HG03460 (cell line): ENCODE data around the gene CHST8.
"Not testable (repeated sequence)": the region's sequence is repeated elsewhere in the genome, so short reads cannot be mapped to it uniquely, and the experiment has no call there.

ENCODE experiments used
- ATAC-seq: cut with Tn5 transposase; IDR thresholded peaks from one replicate; pipeline ENCODE4 v1.9.1; 2021; ENCODE audit not compliant: unreplicated experiment

Gene CHST8

DNA sequence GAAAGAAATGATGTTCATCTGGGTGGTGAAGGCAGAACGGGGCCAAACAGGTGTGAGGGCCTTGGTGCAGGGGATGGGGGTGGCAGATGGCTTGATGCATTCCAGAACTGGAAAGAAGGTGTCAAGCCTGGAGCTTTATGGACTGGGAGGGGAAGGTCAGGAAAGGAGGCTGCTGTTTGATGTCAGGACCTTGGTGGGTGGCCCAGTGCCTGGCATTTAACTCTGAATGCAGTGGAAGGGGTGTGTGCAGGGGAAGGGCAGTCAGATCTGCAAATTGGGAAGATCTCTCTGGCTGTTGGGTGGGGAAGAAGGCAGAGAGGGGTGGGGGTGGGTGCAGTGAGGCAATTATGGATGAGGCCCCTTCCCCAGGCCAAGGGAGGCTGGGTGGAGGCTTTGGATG, 186.6 kb downstream of the CHST8 start:
- no peak for ATAC-seq

DNA sequence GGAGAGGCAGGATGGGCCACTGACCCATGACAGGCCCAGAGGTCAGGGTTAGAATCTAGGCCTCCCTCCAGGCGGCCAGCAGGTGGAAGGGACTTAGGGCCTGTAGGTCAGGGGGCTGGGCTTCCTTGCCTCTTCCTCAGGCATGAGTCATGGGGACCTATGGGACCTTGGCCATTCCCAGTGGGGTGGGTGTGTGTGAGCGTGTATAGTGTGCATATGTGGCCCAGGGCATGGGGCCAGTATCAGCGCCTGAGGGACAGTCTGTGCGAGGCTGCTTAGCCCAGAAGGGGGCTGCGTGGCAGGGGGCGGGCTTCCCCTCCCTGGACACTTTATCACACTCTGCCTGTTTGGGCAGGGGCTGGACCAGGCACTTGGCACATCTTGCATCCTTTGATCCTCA, 188.2 kb downstream of the CHST8 start:
- ATAC-seq: no peak

- no peak for ATAC-seq
Observed at GRCh38 chr19:33810821-33811220, 189.1 kb downstream of the CHST8 start.

DNA sequence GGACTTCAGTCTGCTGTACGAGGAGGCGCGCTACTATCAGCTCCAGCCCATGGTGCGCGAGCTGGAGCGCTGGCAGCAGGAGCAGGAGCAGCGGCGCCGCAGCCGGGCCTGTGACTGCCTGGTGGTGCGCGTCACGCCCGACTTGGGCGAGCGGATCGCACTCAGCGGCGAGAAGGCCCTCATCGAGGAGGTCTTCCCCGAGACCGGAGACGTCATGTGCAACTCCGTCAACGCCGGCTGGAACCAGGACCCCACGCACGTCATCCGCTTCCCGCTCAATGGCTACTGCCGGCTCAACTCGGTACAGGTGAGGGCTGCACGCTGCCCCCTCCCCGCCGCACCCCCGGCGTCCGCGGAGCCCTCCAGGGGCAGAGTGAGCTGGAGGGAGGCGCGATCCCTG, 189.5 kb downstream of the CHST8 start:
- no peak for ATAC-seq

DNA sequence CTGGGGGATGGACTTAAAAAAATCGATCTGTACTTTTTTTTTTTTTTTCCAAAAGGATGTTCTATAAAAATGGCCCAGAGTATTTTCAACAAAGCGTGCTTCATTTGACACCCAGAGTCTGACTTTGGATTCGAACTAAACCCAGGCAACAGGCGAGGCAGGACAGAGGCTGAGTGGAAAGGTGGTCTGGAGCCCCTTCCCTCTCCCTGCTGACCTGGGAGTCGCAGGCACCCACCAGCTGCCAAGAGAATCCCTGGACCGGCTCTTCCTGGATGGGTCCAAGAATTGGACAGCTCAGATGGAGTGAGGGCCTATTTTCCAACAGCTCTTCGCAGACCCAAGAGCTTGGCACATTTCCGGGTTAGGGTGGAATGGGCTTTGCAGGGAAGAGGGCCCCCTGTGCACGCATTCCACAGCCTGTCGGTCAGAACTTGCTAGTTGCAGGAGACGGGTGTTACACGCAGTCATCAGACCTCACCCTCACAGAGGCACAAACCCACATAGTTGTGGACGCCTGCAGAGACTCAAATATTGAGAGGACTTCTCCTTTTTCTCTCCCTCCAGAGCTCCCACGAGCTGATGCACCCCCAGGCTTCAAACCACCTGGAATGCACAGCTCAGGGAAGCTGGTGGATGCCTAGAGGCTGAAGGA, 190.1 kb downstream of the CHST8 start:
- no peak for ATAC-seq

- ATAC-seq: no peak
Observed at GRCh38 chr19:33812388-33813330, 190.9 kb downstream of the CHST8 start.

DNA sequence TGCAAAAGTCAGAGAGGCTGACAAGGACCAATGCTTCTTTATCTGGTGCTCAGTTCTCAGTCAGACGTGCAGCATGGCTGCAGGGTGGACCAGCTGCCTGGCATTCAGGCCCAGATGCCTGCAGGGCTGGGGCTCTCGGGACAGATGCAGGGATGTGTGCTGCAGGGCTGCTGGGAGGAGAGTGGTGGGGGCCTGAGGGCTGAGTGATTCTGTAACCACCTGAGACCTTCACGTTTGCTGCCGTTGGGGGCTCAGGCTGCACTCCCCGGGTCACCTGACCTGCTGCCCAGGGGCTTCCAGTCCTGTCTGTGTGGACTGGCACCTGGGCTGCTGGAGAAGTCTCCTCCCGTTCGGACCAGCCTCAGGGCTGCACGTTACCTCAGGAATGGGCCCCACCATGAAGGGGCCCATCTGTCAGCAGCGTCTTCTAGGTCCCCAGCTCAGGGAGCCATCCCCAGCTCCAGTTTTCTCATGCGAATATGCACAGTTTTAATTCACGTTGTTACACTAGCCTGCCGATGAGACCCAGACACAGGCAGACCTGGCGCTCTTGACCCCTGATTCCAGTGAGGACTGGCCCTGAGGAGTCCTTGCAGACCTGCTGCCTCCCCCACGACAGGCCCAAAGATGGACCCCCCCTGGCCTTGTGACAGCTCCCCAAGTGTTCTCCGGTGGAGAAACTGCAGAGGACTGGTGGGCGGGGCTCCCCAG, 191.8 kb downstream of the CHST8 start:
- ATAC-seq: no peak

DNA sequence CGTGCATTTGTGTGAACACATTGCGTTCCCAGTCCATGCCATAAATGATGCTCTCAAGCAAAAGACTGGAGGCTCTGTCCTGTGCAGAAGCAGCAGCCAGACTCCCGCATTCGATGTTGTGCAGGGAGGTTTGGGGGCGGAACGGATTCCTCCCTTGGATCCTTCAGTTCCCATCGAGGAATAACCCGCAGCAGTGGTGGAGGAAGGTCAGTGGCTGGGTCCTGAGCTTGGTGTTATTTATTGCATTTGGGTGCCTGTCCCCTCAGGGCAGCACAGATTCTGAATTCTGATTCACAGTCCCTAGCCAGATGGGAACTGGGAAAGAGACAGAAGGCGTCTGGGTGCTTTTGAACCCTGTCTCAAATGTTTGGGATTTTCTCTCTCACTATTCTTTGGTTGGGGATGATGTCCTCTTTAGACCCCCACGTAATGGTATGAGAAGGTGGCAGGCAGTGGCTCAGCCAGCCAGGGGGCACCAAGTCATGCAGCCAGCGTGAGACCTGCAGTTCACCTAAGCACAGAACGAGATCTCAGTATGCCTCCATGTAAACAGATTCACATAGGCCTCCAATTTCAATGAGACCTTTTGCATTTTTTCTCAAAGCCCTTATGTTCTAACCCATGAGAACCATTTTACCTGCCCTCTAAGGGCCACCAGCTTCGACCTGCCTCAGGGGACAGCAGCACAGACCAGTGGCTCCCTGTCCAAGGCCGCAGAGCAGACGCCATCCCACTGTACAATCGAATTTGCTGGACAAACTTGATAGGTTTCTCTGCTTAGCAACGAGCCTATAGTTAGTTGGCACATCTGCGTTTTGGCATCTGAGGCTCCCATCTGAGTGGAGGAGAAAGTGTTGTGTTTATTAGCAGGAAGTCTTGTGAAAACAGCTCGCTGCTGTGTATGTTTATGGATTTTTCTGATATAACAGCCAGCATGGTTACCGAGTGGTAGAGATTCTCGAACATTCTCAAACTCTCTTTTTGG, 192.7 kb downstream of the CHST8 start:
- no peak for ATAC-seq

GRCh38 chr19:33815380-33816340, 193.9 kb downstream of the CHST8 start:
- ATAC-seq: no peak

DNA sequence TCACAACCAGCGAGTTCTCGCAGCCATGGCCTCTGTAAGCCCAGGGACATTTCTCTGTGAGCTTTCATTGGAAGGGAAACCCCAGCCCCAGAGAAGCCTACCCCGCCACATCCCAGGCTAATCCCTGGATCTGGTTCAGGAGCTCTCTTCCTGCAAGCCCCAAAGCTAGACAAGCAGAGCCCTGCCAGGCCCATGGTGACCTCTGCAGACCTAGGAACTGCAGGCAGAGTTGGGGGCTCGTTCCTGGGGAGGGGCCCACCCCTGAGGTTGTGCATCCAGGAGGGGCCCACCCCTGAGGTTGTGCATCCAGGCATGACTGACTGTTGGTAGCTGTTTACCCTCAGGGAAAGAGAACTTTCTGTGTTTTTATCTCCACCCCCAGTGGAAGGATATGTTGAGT, 196.7 kb downstream of the CHST8 start:
- no peak for ATAC-seq

GRCh38 chr19:33819078-33819477, 197.3 kb downstream of the CHST8 start:
- ATAC-seq: not testable (repeated sequence)

- ATAC-seq: no peak
Observed at GRCh38 chr19:33819506-33819879, 197.7 kb downstream of the CHST8 start.

DNA sequence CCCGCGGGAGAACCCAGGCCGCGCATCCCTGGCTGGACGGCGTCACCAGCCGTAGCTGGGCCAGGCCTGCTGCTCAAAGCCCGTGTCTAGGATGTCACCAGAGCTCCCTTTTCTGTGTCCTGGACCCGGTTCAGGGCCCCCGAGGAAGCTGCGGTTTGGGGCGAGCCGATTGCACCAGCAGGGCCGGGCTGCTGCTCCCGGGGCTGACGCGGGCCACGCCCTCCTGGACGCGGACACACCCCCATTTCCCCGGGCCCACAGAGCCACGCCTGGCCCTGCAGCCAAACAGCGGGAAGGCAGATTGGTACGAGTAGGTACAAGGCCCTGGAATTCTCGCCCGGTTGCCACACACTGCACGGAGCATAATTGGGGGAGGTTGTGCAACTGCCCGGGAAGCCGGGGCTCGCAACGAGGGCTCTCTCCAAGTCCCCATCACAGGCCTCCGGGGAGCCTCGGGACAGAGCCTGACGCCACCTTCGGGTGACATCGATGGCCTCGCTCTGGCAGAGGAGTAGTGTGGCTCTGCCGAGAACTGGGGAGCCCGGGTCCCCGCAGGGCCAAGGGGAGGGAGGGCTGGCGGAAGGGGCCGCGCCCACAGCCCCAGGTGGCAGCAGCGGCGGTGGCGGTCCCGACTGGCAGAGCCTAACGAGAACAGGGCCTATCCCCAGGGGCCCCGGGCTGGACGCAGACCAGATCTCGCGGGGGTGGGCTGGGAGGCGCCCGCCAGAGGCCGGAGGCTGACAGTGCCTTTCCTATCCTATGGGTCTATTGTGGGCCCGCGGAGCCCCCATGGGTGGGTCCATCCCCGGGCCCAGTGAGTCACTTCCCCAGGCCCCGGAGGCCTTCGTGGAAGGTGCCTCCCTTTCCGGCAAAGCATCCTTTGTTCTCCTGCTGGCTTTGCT, 198.4 kb downstream of the CHST8 start:
- no peak for ATAC-seq

DNA sequence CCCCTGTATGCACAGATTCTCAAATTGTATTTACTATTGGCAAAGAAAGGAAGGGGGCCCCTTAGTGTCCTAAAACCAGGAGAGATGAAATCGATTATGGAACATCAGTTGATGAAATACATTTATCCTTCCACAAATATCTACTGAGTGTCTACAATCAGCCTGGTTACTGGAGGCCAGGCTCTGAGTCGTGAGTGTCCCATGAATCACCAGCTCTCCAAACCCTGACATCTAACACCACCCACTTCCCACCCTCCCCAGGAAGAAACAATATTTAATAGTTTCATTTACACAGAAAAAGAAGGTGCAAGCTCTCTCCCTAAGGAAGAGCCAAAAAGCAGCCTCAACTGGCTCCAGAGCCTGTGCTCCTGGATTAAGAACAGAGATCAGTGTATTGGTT, 200.1 kb downstream of the CHST8 start:
- ATAC-seq: no peak
